Ovary (tissue), 9 donors: Measurements from ENCODE around the gene MTRF1. TPM values are rescaled to one million over a fixed set of nuclear protein-coding genes. Genes with fewer than 3 reads are reported as not detected.

Experiments
- DNase-seq, 5 donors: peaks; one replicate each; pipeline ENCODE4 v3.0.0-alpha.2; 2019 to 2020
- H3K27ac ChIP-seq, 2 donors: fragments of 200-600 bp; one replicate each; pipeline versions ENCODE4 v1.5.1 to v1.8.0; 2019 to 2022
- H3K27me3 ChIP-seq: fragments of 200-600 bp; one replicate; pipeline ENCODE4 v1.8.0; 2022
- H3K36me3 ChIP-seq: fragments of 200-600 bp; sonication (generic); one replicate; pipeline ENCODE4 v1.5.1; 2019
- H3K4me1 ChIP-seq: one replicate; pipeline ENCODE4 v1.8.1; 2013; ENCODE audit warnings: mild to moderate bottlenecking, moderate library complexity; ENCODE audit not compliant: insufficient read depth
- H3K4me3 ChIP-seq: fragments of 200-600 bp; sonication (generic); one replicate; pipeline ENCODE4 v1.5.1; 2017
- H3K9me3 ChIP-seq, 2 donors: fragments of 200-600 bp in 1 of 2; sonication (generic) in 1 of 2; one replicate each; pipeline versions ENCODE4 v1.5.1 to v1.8.1; 2013 to 2019; ENCODE audit warnings: mild to moderate bottlenecking in 1 of 2, moderate library complexity in 1 of 2
- CTCF ChIP-seq, 3 donors: fragments of 450-650 bp in 2 of 3; fragments of 200-600 bp in 1 of 3; IDR thresholded peaks; one replicate each; pipeline versions ENCODE4 v1.5.1 to v1.8.0; 2016 to 2022; ENCODE audit warnings: antibody characterized with exemption in 3 of 3, mild to moderate bottlenecking in 1 of 3
- EP300 ChIP-seq: sonication (generic); formaldehyde crosslinking; IDR thresholded peaks from one replicate; pipeline ENCODE4 v1.6.1; 2017; ENCODE audit warnings: antibody characterized with exemption
- POLR2A ChIP-seq: fragments of 450-650 bp; IDR thresholded peaks from one replicate; pipeline ENCODE4 v1.6.1; 2017; ENCODE audit warnings: antibody characterized with exemption, mild to moderate bottlenecking, moderate library complexity
- WGBS, 3 donors: extraction: QIAGEN DNeasy Blood & Tissue Kit in 1 of 3; methylation state at CpG; one replicate each; pipeline versions ENCODE4 v1.1.5 to v1.1.7; 2013 to 2017; 5-methylcytosine and 5-hydroxymethylcytosine counted together
- intact Hi-C, 4 donors: fragments of 100-400 bp; cut with DNase I; formaldehyde crosslinking; loops; one replicate each; pipeline versions ENCODE4 v1.11.0 to v1.15.1; 2022 to 2023
- polyA plus RNA-seq, 2 donors: library from polyadenylated mRNA; stranded (reverse); fragments of 200-250 nt in 1 of 2; fragments of 350-450 nt in 1 of 2; fragmentation: Illumina TruSeq in 1 of 2; extraction: RNeasy Lipid Tissue Mini Kit (QIAGEN cat#74804) in 1 of 2; gene quantifications; one replicate each; pipeline ENCODE4 v1.2.3, GENCODE V29; 2013 to 2014
- total RNA-seq, 7 donors: library from RNA; depleted of rRNA in 2 of 7; stranded (reverse); fragments of >200 nt in 2 of 7; fragmentation: NEBNext Ultra II Directional in 3 of 7; extraction: Animal tissue kit (Norgen Biotek cat#: 25700) in 3 of 7; gene quantifications; one replicate each; pipeline versions ENCODE4 v1.1.0 to v1.2.4, GENCODE V29; 2016 to 2023
- donor health status: DM: no; HTN: no; CAD: no; lungs with moderate emphysema.
- donor health status: DM: no; HTN: no; CAD: no.
- donor health status: Bipolar disorder and iron deficiency.
- donor health status: DM: yes; HTN: yes; CAD: no.
- donor health status: DM: no; HTN: no; CAD: no.
- donor health status: DM: yes; HTN: yes; CAD: no.

The MTRF1 gene
- total and polyA plus RNA-seq, 9 donors, result 6.4 to 12.2 (median 8.4) TPM

DNA sequence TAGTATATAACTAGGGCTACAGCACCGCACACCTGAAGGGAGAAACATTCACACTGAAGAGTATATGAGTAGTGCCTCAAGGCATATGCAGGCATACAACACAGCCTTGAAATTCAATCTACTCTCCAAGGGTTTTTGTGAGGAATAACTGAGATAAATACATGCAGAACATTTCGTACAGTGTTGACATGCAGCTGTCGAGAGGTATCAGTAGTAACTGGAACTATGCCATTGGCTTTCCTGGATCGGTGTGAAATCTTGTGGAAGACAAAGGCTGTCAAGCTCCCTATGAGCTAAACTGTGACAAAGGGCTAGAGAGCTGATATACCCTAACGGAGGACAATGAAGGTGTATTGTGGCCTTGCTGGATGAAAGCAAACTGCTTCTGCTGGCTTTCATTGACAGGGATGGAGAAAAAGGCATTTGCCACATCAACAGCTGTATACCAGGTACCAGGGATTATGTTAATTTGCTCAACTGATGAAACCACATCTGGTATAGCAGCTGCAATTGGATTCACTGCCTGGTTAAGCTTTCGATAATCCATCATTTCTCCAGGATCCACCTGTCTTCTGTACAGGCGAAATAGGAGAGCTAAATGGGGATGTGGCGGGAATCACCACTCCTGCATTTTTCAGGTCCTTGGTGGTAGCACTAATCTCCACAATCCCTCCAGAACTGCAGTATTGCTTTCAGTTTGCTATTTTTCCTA is 16.3 kb downstream of the MTRF1 start:
- DNase-seq, result no peak
- H3K27ac ChIP-seq, result no peak overlapping the region
- no peaks in the 10 kb centered on the region for H3K36me3 ChIP-seq
- intact Hi-C loops, result no loop called here
- H3K4me3 ChIP-seq, result no peak overlapping the region
- 93 to 95% (median 94%) methylated on average over 8 of the region's 8 CpGs for WGBS, 3 donors
- H3K9me3 ChIP-seq, result no peaks in the 10 kb centered on the region
- TF ChIP-seq EP300, result no peak
- TF ChIP-seq POLR2A, result no peak
- no peak for TF ChIP-seq CTCF (IDR thresholded peaks at IDR 0.05)
- no peaks in the 10 kb centered on the region for H3K27me3 ChIP-seq
- no peaks in the 10 kb centered on the region for H3K4me1 ChIP-seq

- H3K9me3 ChIP-seq, result no peaks in the 10 kb centered on the region
- H3K4me3 ChIP-seq, result no peak overlapping the region
- no peak overlapping the region for H3K27ac ChIP-seq
- WGBS, 3 donors, result 70 to 73% (median 73%) methylated on average over 3 of the region's 3 CpGs
- H3K27me3 ChIP-seq, result no peaks in the 10 kb centered on the region
- intact Hi-C loops, result no loop called here
- DNase-seq, result no peak
- H3K4me1 ChIP-seq, result no peaks in the 10 kb centered on the region
- no peaks in the 10 kb centered on the region for H3K36me3 ChIP-seq
- TF ChIP-seq EP300 (no peak), POLR2A (no peak), CTCF (IDR thresholded peaks at IDR 0.05) (no peak)
These were observed 18.8 kb downstream of the MTRF1 start for GRCh38 chr13:41244556-41244955.

- no peaks in the 10 kb centered on the region for H3K4me1 ChIP-seq
- WGBS, 3 donors, result 88 to 91% (median 89%) methylated on average over 4 of the region's 4 CpGs
These were observed 21.8 kb downstream of the MTRF1 start for GRCh38 chr13:41241626-41242025.

DNA sequence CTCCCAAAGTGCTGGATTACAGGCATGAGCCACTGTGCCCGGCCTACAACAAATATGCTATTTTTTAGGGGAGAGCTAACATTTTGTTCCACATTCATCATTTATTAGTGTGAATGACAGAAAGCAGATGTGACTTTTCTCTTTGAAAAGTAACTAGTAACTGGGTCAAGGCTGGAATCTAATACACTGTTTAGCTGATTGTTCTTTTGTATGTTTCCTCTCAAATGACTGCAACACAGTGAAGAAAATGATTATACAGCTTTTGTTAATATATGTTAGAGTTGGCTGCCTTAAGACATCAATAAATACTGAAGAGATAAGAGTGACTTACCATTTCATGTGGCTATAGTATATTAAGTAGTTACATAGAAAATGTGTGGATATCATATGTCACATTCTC is 27.0 kb downstream of the MTRF1 start:
- Histone ChIP-seq H3K27me3 (no peaks in the 10 kb centered on the region), H3K4me3 (no peak overlapping the region), H3K27ac (no peak overlapping the region), H3K36me3 (no peaks in the 10 kb centered on the region), H3K9me3 (no peaks in the 10 kb centered on the region), H3K4me1 (no peaks in the 10 kb centered on the region)
- 76 to 96% (median 87%) methylated on average over 1 of the region's 1 CpG for WGBS, 3 donors
- intact Hi-C loops, result no loop called here
- TF ChIP-seq CTCF (IDR thresholded peaks at IDR 0.05) (no peak), POLR2A (no peak), EP300 (no peak)
- DNase-seq, result no peak

More at GRCh38 chr13:41241626-41242025, 21.8 kb downstream of the MTRF1 start:
- Histone ChIP-seq H3K27ac (no peak overlapping the region), H3K36me3 (no peaks in the 10 kb centered on the region), H3K4me3 (no peak overlapping the region), H3K9me3 (no peaks in the 10 kb centered on the region), H3K27me3 (no peaks in the 10 kb centered on the region)
- DNase-seq, result no peak
- no peak for TF ChIP-seq POLR2A
- no peak for TF ChIP-seq CTCF (IDR thresholded peaks at IDR 0.05)
- no peak for TF ChIP-seq EP300
- intact Hi-C loops, result no loop called here
